Measurements from ENCODE around the gene CACNA1B.

- TF ChIP-seq POLR2A (IDR thresholded peaks at IDR 0.05) (no peak), CTCF (IDR thresholded peaks at IDR 0.05) (no peak), EP300 (IDR thresholded peaks at IDR 0.05) (no peak), POLR2AphosphoS5 (IDR thresholded peaks at IDR 0.05) (no peak)
Measured at GRCh38 chr9:137879052-137879451, 1.5 kb downstream of the CACNA1B start.

Data from suprapubic skin (tissue), 4 donors.